Measurements from ENCODE around the gene PRKCE. TPM values are rescaled to one million over a fixed set of nuclear protein-coding genes. Genes with fewer than 3 reads are reported as not detected.
A peak's percentile ranks its signal among the peaks of the same experiment; 100 is the strongest.

The PRKCE gene
- total RNA-seq, 4 donors from 2014 or later: 20.0 to 29.7 (median 25.2) TPM

GRCh38 chr2:45720210-45720609 is 68.7 kb downstream of the PRKCE start:
- no peak for DNase-seq
- Histone ChIP-seq H3K36me3 (no peaks in the 10 kb centered on the region), H3K27ac (no peak overlapping the region), H3K9me3 (no peaks in the 10 kb centered on the region), H3K27me3 (no peaks in the 10 kb centered on the region), H3K4me3 (no peak overlapping the region), H3K4me1 (peaks cover 0 to 12% (median 2%) of the 10 kb centered on the region in 4 donors)
- TF ChIP-seq CTCF (IDR thresholded peaks at IDR 0.05): no peak
- no peak for TF ChIP-seq POLR2A (IDR thresholded peaks at IDR 0.05)

GRCh38 chr2:45721150-45721549 is 69.7 kb downstream of the PRKCE start:
- Histone ChIP-seq H3K4me3 (no peak overlapping the region), H3K4me1 (peaks cover 0 to 12% (median 2%) of the 10 kb centered on the region in 4 donors), H3K36me3 (no peaks in the 10 kb centered on the region), H3K27ac (no peak overlapping the region), H3K27me3 (no peaks in the 10 kb centered on the region), H3K9me3 (no peaks in the 10 kb centered on the region)
- DNase-seq: no peak
- no peak for TF ChIP-seq POLR2A (IDR thresholded peaks at IDR 0.05)
- TF ChIP-seq CTCF (IDR thresholded peaks at IDR 0.05): no peak

DNA sequence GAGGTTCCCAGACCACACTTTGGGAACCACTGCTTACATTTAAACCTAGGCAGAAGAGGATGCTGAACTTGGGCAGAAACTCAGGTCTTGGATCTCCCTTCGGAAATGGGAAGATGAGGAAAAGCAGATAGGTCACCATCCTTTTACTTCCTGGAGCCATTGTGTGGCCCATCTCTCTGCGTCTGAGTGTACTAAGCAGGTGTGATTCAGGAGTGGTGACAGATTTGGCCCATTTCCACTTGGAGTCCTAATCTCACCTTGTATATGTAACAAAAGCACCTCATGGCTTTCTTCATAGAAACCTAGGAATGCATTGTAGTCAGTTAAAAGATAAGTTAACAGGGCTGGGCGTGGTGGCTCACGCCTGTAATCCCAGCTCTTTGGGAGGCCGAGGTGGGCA is 71.0 kb downstream of the PRKCE start:
- Histone ChIP-seq H3K9me3 (no peaks in the 10 kb centered on the region), H3K36me3 (no peaks in the 10 kb centered on the region), H3K4me1 (peaks cover 0 to 12% (median 2%) of the 10 kb centered on the region in 4 donors), H3K27ac (no peak overlapping the region), H3K4me3 (no peak overlapping the region), H3K27me3 (no peaks in the 10 kb centered on the region)
- TF ChIP-seq CTCF (IDR thresholded peaks at IDR 0.05) (no peak), POLR2A (IDR thresholded peaks at IDR 0.05) (no peak)
- no peak for DNase-seq

- TF ChIP-seq POLR2A (IDR thresholded peaks at IDR 0.05): no peak
- TF ChIP-seq CTCF (IDR thresholded peaks at IDR 0.05): no peak
Measured at GRCh38 chr2:45723857-45724256, 72.4 kb downstream of the PRKCE start.

DNA sequence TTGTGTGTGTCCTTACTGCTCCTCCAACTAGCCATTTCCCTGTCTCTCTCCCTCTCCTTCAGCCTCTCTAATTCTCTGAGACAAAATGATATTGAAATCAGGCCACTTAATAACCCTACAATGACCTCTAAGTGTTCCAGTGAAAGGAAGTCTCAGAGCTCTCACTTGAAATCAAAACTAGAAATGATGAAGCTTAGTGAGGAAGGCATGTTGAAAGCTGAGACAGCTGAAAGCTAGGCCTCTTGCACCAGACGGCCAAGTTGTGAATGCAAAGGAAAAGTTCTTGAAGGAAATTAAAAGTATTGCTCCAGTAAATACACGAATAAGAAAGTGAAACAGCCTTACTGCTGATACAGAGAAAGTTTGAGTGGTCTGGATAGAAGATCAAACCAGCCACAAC is 72.9 kb downstream of the PRKCE start:
- peak overlapping the region in 2 of 4 donors; percentile 6 to 50 for H3K27ac ChIP-seq
- H3K4me1 ChIP-seq: peaks cover 0 to 12% (median 2%) of the 10 kb centered on the region in 4 donors
- no peaks in the 10 kb centered on the region for H3K36me3 ChIP-seq
- no peak for DNase-seq
- no peaks in the 10 kb centered on the region for H3K9me3 ChIP-seq
- no peak for TF ChIP-seq CTCF (IDR thresholded peaks at IDR 0.05)
- no peak for TF ChIP-seq POLR2A (IDR thresholded peaks at IDR 0.05)
- no peak overlapping the region for H3K4me3 ChIP-seq
- no peaks in the 10 kb centered on the region for H3K27me3 ChIP-seq

More at GRCh38 chr2:45723857-45724256, 72.4 kb downstream of the PRKCE start:
- Histone ChIP-seq H3K4me3 (no peak overlapping the region), H3K27ac (peak overlapping the region in 1 of 4 donors; percentile 50), H3K4me1 (peaks cover 0 to 12% (median 2%) of the 10 kb centered on the region in 4 donors), H3K36me3 (no peaks in the 10 kb centered on the region), H3K27me3 (no peaks in the 10 kb centered on the region), H3K9me3 (no peaks in the 10 kb centered on the region)
- no peak for DNase-seq

- H3K4me1 ChIP-seq: peaks cover 0 to 12% (median 5%) of the 10 kb centered on the region in 4 donors
- no peak overlapping the region for H3K4me3 ChIP-seq
- H3K9me3 ChIP-seq: no peaks in the 10 kb centered on the region
- TF ChIP-seq CTCF (IDR thresholded peaks at IDR 0.05) (no peak), POLR2A (IDR thresholded peaks at IDR 0.05) (no peak)
- no peak for DNase-seq
- H3K27me3 ChIP-seq: no peaks in the 10 kb centered on the region
- peak overlapping the region in 1 of 4 donors; percentile 50 for H3K27ac ChIP-seq
- no peaks in the 10 kb centered on the region for H3K36me3 ChIP-seq
Measured at GRCh38 chr2:45725731-45726130, 74.3 kb downstream of the PRKCE start.
